Body of pancreas (tissue), 4 donors: ENCODE results near the gene TYW5.

Experiments
- POLR2A ChIP-seq, 3 donors: fragments of 450-650 bp; IDR thresholded peaks; one replicate each; pipeline ENCODE4 v1.6.1; 2016; ENCODE audit warnings: antibody characterized with exemption in 3 of 3, mild to moderate bottlenecking in 2 of 3
- TF ChIP-seq, protein P1 (sequence below), 7 experiments: fragments of 450-650 bp in 4 of 7; fragments of 200-600 bp in 3 of 7; sonication (generic) in 3 of 7; IDR thresholded peaks; one replicate each; pipeline ENCODE4 v1.5.1; 2016 to 2019; ENCODE audit warnings: antibody characterized with exemption in 7 of 7

DNA sequence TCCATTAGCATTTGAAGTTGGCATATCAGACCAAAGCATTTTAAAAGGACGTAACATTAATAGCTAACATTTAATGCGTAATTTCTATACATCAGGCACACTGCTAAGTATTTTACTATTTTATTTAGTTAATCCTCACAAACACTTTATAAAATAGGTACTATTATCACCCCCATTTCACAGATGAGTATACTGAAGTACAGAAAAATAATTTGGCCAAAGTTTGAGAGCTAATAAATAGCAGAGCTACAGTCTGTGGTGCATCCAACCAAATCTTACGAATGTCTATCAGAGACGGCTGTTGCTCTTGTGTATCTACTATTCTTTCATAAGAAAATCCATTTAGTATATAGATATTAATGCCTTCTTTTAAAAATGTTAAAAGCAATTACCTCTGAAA is 11.9 kb downstream of the TYW5 start:
- TF ChIP-seq, protein P1, sequence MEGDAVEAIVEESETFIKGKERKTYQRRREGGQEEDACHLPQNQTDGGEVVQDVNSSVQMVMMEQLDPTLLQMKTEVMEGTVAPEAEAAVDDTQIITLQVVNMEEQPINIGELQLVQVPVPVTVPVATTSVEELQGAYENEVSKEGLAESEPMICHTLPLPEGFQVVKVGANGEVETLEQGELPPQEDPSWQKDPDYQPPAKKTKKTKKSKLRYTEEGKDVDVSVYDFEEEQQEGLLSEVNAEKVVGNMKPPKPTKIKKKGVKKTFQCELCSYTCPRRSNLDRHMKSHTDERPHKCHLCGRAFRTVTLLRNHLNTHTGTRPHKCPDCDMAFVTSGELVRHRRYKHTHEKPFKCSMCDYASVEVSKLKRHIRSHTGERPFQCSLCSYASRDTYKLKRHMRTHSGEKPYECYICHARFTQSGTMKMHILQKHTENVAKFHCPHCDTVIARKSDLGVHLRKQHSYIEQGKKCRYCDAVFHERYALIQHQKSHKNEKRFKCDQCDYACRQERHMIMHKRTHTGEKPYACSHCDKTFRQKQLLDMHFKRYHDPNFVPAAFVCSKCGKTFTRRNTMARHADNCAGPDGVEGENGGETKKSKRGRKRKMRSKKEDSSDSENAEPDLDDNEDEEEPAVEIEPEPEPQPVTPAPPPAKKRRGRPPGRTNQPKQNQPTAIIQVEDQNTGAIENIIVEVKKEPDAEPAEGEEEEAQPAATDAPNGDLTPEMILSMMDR (IDR thresholded peaks at IDR 0.05): no peak
- no peak for TF ChIP-seq POLR2A (IDR thresholded peaks at IDR 0.05)
